GM18519 (cell line): ENCODE data around the gene GSTM4.
"Not testable (repeated sequence)": the region's sequence is repeated elsewhere in the genome, so short reads cannot be mapped to it uniquely, and the experiment has no call there.

Experiments
- ATAC-seq: cut with Tn5 transposase; IDR thresholded peaks from one replicate; pipeline ENCODE4 v1.9.1; 2021; ENCODE audit warnings: mild to moderate bottlenecking, moderate library complexity; ENCODE audit not compliant: unreplicated experiment, low FRiP score

The GSTM4 gene

GRCh38 chr1:109659997-109660690, 4.2 kb downstream of the GSTM4 start:
- ATAC-seq: no peak

DNA sequence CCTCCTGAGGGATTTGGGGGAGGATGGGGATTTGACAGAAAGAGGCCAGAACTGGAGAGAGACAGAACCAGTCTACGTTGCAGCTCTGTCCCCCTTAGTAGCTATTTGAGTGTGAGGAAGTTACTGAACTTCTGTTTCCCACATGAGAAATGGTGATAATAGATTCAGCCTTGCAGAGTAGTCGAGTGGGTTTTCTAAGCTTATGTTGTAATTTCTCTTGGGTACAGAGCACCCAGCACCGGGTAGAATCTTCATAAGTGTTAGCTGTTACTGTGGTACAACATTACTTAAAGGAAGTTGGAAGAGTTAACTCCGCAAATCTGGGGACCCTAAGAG, 4.8 kb downstream of the GSTM4 start:
- ATAC-seq: not testable (repeated sequence)

GRCh38 chr1:109661391-109661790, 5.5 kb downstream of the GSTM4 start:
- ATAC-seq: no peak

DNA sequence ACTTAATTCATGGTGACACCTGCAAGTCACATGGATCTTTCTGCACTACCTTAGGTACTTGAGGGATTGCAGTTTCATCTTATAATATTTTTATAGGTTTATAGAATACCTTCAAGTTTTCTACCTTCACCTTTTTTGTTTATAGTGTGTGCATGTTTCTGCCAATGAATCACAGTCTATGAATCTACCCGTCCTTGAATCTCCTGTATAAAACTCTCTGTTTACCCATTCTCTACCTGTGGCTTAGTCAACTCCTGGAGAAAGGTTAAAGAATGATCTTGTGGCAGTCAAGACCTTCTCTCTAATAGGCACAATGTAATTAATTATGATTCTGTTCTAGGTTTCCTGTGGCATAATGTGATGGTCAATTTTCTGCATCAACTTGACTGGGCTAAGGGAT, 8.8 kb downstream of the GSTM4 start:
- no peak for ATAC-seq

DNA sequence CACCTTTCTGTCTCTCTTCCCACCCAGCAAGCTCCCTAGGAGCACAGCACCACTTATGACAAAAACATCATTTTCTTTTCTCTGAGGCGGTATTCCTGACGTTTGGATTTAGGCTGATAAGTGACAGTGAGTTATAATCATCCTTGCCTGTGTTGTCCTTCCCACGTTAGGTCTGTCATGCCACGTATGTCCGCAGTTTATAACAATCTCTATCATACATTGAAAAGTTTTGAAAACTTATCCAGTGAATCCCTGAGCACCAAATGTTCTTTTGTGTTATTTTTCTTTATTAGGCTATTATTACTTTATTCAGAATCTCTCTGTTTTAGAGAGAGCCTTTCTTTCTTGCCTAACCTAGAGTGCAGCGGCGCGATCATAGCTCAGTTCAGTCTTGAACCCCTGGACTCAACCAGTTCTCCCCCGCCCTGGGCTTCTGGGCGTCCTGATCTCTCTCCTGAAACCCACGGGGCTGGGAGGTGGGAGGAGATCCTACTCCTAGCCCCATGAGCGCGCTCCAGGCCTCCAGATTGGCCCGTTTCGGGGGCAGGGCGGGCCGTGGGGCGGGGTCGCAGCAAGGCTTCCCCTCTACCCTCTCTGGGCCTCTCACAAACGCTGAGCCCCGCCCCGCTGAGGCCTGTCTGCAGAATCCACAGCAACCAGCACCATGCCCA, 11.7 kb downstream of the GSTM4 start, which contains the start of gene GSTM2:
TSS of gene GSTM2 (plus strand) at position 606 of the 671 bp plus-strand sequence. CDS start at position 665, 59 bp downstream.
- ATAC-seq: peak; percentile 81

DNA sequence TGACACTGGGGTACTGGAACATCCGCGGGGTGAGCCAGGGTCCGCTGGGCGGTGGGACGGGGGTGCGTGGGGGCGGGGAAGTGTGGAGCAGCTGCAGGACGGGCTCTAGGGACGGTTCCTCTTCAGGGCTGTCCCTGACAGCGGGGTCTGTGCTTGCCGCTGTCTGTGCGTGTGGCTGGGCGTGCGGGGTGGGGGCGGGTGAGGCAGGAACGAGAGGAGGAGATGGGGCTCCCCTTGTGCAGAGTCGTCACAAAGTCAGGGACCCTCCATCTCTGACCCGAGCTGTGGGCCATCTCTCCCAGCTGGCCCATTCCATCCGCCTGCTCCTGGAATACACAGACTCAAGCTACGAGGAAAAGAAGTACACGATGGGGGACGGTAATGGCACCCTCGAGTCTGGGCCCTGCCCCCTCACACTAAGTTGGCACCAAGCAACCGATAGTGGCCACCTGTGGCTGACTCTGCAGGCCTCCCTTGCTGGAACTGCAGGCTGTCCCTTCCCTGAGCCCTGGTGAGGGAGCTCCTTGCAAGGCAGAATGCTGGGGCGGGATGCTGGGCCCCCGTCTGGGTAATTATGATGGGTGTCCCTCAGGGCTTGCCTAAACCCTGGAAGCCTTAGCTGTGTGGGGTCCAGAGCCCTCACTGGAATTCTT, 12.3 kb downstream of the GSTM4 start:
- ATAC-seq: no peak

DNA sequence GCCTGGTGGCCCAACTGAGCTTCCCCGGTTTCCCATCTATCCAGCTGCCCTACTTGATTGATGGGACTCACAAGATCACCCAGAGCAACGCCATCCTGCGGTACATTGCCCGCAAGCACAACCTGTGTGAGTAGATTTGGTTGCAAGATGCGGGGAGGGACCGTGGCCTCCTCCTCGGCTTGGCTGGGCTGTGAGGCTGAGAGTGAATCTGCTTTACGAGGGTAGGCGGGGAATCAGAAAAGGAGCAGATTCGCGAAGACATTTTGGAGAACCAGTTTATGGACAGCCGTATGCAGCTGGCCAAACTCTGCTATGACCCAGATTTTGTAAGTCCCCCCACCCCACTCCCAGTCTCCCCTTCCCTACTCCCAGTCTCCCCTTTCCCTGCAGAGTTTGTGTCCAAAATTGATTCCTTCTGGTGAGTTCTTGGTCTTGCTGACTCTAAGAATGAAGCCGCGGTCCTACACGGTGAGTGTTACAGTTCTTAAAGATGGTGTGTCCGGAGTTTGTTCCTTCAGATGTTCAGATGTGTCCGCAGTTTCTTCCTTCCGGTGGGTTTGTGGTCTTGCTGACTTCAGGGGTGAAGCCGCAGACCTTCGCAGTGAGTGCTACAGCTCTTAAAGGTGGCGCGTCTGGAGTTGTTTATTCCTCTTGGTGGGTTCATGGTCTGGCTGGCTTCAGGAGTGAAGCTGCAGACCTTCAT, 13.5 kb downstream of the GSTM4 start:
- ATAC-seq: no peak

GRCh38 chr1:109669949-109670302, 14.0 kb downstream of the GSTM4 start:
- ATAC-seq: not testable (repeated sequence)

DNA sequence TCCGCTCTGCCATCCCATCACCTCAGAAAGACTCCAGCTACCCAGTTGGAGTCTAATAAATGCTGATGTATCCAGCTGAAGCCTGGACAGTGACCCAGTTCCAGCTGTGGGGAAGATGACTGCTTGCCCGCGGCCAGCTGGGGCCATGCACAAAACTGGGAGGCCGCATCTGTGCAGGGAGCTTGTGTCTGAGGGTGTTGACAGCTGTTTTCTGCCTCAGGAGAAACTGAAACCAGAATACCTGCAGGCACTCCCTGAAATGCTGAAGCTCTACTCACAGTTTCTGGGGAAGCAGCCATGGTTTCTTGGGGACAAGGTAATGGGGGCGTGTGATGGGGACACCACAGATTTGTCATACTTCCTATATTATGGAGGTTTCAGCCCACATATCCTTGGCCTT, 15.2 kb downstream of the GSTM4 start:
- ATAC-seq: no peak

DNA sequence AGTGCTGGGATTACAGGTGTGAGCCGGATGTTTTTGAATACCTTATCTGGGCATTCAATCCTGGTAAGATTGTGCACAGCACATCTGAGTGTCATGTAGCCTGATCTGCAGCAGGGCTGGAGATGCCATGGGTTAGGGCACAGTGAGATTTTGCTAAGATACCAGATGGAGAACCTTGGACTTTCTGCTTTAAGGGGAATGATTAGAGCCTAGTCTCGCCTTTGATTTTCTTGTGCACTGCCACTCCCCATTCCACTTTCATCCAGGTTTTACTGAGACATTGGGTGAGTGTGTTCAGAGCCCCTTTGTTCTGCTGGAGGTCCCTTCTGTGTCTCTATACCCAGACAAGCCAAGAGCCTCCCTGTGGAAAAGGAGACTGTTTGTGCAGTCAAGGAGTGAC, 18.0 kb downstream of the GSTM4 start:
- not testable (repeated sequence) for ATAC-seq

- not testable (repeated sequence) for ATAC-seq
Observed at GRCh38 chr1:109676683-109677381, 20.9 kb downstream of the GSTM4 start.

DNA sequence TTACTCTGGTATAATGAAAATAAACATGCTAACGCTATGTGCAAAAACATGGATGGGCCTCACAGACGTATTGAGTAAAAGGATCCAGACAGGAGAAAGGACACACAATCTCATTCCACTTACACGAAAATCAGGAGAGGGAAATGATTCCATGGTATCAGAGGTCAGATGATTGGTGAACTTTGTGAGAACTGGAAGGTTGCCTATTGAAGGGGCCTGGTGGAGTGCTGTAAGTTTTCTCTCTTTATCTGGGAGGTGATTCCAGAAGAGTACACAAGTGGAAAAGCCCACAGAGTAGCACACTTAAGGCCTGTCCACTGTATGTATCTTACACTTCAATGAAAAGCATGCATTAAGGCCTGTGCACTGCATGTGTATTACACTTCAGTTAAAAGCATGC, 21.6 kb downstream of the GSTM4 start:
- ATAC-seq: no peak

DNA sequence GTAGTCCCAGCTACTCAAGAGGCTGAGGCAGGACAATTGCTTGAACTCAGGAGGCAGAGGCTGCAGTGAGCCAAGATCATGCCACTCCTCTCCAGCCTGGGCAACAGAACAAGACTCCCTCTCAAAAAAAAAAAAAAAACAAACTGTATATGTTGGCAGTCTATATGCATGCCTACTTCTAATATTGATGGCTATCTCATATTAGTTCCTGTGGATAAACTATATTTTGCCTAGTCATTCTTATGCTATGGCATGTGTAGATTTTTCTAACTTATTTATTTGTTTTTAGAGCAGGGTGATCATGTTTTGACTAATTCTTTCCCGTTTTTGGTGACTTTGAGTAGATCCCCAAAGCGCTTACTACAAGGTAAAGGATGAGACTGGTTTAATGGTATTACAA, 22.7 kb downstream of the GSTM4 start:
- ATAC-seq: not testable (repeated sequence)

DNA sequence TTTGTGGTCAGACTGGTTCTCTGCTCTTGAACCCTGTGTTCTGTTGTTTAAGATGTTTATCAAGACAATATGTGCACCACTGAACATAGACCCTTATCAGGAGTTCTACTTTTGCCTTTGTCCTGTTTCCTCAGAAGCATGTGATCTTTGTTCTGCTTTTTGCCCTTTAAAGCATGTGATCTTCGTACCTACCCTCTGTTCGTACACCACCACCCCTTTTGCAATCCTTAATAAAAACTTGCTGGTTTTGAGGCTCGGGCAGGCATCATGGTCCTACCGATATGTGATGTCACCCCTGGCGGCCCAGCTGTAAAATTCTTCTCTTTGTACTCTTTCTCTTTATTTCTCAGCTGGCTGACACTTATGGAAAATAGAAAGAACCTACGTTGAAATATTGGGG, 28.9 kb downstream of the GSTM4 start:
- ATAC-seq: not testable (repeated sequence)

GRCh38 chr1:109685399-109685798, 29.5 kb downstream of the GSTM4 start:
- ATAC-seq: not testable (repeated sequence)

DNA sequence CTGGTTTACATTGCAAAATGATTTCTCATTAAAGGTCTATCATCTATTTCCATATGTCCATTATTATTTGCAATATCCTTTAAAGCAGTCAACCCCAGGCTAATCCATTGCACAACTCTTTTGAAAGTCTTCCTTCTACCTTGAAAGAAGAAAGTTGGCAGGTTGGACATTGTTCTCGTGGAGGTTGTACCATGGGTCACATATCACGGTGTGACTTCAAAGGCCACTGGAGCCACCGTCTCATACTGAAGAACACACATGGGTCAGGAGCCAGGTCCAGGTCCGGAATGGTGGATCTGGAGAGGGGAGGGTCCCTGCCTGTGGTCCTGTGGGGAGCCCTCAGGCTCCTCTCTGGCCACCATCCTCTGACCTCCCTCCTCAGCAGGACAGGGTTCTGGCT, 30.0 kb downstream of the GSTM4 start:
- not testable (repeated sequence) for ATAC-seq

GRCh38 chr1:109687109-109687508, 31.2 kb downstream of the GSTM4 start:
- not testable (repeated sequence) for ATAC-seq

DNA sequence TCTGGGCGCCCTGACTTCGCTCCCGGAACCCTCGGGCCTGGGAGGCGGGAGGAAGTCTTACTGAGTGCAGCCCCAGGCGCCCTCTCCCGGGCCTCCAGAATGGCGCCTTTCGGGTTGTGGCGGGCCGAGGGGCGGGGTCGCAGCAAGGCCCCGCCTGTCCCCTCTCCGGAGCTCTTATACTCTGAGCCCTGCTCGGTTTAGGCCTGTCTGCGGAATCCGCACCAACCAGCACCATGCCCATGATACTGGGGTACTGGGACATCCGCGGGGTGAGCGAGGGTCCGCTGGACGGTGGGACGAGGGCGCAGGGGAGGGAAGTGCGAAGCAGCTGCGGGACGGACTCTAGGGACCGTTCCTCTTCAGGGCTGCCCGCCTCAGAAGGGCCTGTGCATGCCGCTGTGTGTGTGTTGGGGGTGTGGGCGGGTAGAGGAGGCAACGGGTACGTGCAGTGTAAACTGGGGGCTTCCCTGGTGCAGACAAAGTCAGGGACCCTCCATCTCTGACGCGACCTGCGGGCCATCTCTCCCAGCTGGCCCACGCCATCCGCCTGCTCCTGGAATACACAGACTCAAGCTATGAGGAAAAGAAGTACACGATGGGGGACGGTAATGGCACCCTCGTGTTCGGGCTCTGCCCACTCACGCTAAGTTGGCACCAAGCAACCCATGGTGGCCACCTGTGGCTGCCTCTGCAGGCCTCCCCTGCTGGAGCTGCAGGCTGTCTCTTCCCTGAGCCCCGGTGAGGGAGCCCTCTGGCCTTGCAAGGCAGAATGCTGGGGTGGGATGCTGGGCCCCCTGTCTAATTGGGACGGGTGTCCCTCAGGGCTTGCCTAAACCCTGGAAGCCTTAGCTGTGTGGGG, 32.0 kb downstream of the GSTM4 start, which contains the start of gene GSTM1:
TSS of gene GSTM1 (plus strand) at position 177 of the 859 bp plus-strand sequence. CDS start at position 234, 57 bp downstream.
- ATAC-seq: peak; percentile 95

GRCh38 chr1:109689844-109690405, 34.0 kb downstream of the GSTM4 start:
- ATAC-seq: no peak
